ENCODE results near the gene ARHGAP15.

GRCh38 chr2:143139835-143140393, 10.7 kb downstream of the ARHGAP15 start:
- TF ChIP-seq, protein P1, sequence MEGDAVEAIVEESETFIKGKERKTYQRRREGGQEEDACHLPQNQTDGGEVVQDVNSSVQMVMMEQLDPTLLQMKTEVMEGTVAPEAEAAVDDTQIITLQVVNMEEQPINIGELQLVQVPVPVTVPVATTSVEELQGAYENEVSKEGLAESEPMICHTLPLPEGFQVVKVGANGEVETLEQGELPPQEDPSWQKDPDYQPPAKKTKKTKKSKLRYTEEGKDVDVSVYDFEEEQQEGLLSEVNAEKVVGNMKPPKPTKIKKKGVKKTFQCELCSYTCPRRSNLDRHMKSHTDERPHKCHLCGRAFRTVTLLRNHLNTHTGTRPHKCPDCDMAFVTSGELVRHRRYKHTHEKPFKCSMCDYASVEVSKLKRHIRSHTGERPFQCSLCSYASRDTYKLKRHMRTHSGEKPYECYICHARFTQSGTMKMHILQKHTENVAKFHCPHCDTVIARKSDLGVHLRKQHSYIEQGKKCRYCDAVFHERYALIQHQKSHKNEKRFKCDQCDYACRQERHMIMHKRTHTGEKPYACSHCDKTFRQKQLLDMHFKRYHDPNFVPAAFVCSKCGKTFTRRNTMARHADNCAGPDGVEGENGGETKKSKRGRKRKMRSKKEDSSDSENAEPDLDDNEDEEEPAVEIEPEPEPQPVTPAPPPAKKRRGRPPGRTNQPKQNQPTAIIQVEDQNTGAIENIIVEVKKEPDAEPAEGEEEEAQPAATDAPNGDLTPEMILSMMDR (IDR thresholded peaks at IDR 0.05 in 8 of 11, conservative IDR thresholded peaks at IDR 0.05 in 3 of 11) = no peak
- no peak for TF ChIP-seq POLR2A (IDR thresholded peaks at IDR 0.05)

Measured in spleen (tissue), 7 donors.